PC-3 (cell line): ENCODE results near the gene ADAM23.

Source experiments
- EZH2 ChIP-seq: fragments of 300-600 bp; sonication (generic); IDR thresholded peaks from one replicate; pipeline ENCODE4 v1.6.1; 2017; ENCODE audit warnings: antibody characterized with exemption, mild to moderate bottlenecking, low read length; ENCODE audit not compliant: unreplicated experiment
- TF ChIP-seq, protein P1 (sequence below): fragments of 300-600 bp; sonication (generic); conservative IDR thresholded peaks from 2 replicates; pipeline ENCODE4 v1.5.1; 2017; ENCODE audit warnings: antibody characterized with exemption, low read depth, mild to moderate bottlenecking, low read length

DNA sequence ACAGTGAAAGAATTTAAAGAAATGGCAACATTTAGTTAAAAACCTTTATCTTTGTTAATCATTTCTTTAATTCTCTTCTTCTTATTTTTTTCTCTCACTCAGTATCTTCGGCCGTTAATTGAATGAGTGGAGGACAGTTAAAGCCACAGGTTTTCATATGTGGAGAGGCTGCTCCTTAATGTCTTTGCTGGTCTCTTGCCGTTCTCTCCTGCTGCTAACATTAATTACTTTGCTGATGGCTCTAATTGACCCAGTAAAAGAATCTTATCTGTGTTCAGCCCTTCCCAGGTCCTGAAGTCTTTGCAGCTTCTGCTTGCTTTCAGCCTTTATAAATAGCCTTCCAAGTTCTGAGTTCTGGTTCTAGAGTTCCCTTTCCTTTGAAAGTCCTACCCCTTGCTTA is 77.1 kb downstream of the ADAM23 start:
- no peak for TF ChIP-seq EZH2
- TF ChIP-seq, protein P1, sequence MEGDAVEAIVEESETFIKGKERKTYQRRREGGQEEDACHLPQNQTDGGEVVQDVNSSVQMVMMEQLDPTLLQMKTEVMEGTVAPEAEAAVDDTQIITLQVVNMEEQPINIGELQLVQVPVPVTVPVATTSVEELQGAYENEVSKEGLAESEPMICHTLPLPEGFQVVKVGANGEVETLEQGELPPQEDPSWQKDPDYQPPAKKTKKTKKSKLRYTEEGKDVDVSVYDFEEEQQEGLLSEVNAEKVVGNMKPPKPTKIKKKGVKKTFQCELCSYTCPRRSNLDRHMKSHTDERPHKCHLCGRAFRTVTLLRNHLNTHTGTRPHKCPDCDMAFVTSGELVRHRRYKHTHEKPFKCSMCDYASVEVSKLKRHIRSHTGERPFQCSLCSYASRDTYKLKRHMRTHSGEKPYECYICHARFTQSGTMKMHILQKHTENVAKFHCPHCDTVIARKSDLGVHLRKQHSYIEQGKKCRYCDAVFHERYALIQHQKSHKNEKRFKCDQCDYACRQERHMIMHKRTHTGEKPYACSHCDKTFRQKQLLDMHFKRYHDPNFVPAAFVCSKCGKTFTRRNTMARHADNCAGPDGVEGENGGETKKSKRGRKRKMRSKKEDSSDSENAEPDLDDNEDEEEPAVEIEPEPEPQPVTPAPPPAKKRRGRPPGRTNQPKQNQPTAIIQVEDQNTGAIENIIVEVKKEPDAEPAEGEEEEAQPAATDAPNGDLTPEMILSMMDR: no peak
